Inflammatory macrophage (primary cell): ENCODE results near the gene CYP3A7.
"Not testable (repeated sequence)": the region's sequence is repeated elsewhere in the genome, so short reads cannot be mapped to it uniquely, and the experiment has no call there.

Source experiments
- DNase-seq, 2 donors: peaks; one replicate each; pipeline ENCODE4 v3.0.0-alpha.2; 2020 to 2022

CYP3A7 gene

GRCh38 chr7:99741441-99741795 lies 6.4 kb upstream of the CYP3A7 start:
- no peak for DNase-seq

- peak; percentile 76 to 95 for DNase-seq
Measured at GRCh38 chr7:99740573-99741440, 5.8 kb upstream of the CYP3A7 start.

GRCh38 chr7:99739699-99740572 lies 4.9 kb upstream of the CYP3A7 start:
- peak in 1 of 2 donors; percentile 34 for DNase-seq

- DNase-seq, result no peak
Measured at GRCh38 chr7:99737726-99738125, 2.7 kb upstream of the CYP3A7 start.

GRCh38 chr7:99736667-99737066 lies 1.7 kb upstream of the CYP3A7 start:
- not testable (repeated sequence) for DNase-seq

- no peak for DNase-seq
Measured at GRCh38 chr7:99733448-99733847, 1.5 kb downstream of the CYP3A7 start.

- no peak for DNase-seq
Measured at GRCh38 chr7:99733003-99733402, 2.0 kb downstream of the CYP3A7 start.

- DNase-seq, result no peak
Measured at GRCh38 chr7:99731638-99732374, 3.2 kb downstream of the CYP3A7 start.

- DNase-seq, result no peak
Measured at GRCh38 chr7:99730992-99731391, 4.0 kb downstream of the CYP3A7 start.

- DNase-seq, result no peak
Measured at GRCh38 chr7:99730238-99730810, 4.7 kb downstream of the CYP3A7 start.

- DNase-seq, result peak in 1 of 2 donors; percentile 3
Measured at GRCh38 chr7:99729486-99730237, 5.3 kb downstream of the CYP3A7 start.

GRCh38 chr7:99728615-99729014 lies 6.4 kb downstream of the CYP3A7 start:
- no peak for DNase-seq

- not testable (repeated sequence) for DNase-seq
Measured at GRCh38 chr7:99723201-99723600, 11.8 kb downstream of the CYP3A7 start.

- DNase-seq, result peak in 1 of 2 donors; percentile 29
Measured at GRCh38 chr7:99720800-99721595, 14.0 kb downstream of the CYP3A7 start.

- DNase-seq, result no peak
Measured at GRCh38 chr7:99719996-99720769, 14.8 kb downstream of the CYP3A7 start.

- DNase-seq, result no peak
Measured at GRCh38 chr7:99713995-99714570, 20.9 kb downstream of the CYP3A7 start.

- no peak for DNase-seq
Measured at GRCh38 chr7:99709838-99710578, 25.0 kb downstream of the CYP3A7 start.

- no peak for DNase-seq
Measured at GRCh38 chr7:99709260-99709659, 25.7 kb downstream of the CYP3A7 start.

- no peak for DNase-seq
Measured at GRCh38 chr7:99707096-99707495, 27.9 kb downstream of the CYP3A7 start.
